SK-N-SH (cell line): ENCODE results near the gene GRK1. TPM values are rescaled to one million over a fixed set of nuclear protein-coding genes. Genes with fewer than 3 reads are reported as not detected.

ENCODE experiments used
- CTCF ChIA-PET: fragments of 300-600, 350-600 bp; formaldehyde crosslinking; extraction: SDS; loops from one replicate; lab custom pipeline; 2021; lab: Yijun Ruan, JAX
- POLR2A ChIA-PET: fragments of 350-600 bp; sonication (Branson Sonifier 250); formaldehyde crosslinking; extraction: SDS; loops from one replicate; lab custom pipeline; 2020; ENCODE audit warnings: antibody characterized with exemption, inconsistent platforms; lab: Yijun Ruan, JAX
- DNase-seq: peaks from one replicate; pipeline ENCODE4 v3.0.0; 2012
- H2AFZ ChIP-seq: fragments of 200-600 bp; sonication (generic); 2 replicates; pipeline ENCODE4 v1.8.1; 2016; ENCODE audit warnings: antibody characterized with exemption, mild to moderate bottlenecking, low read depth
- H3F3A ChIP-seq: fragments of 200-600 bp; sonication (generic); replicated peaks from 2 replicates; pipeline ENCODE3; 2016; ENCODE audit warnings: antibody characterized with exemption, mild to moderate bottlenecking; ENCODE audit not compliant: insufficient read depth
- H3K27ac ChIP-seq, 2 experiments: fragments of 200-500 bp in 1 of 2; fragments of 200-600 bp in 1 of 2; sonication (Bioruptor generic) in 1 of 2; sonication (generic), shearing (Covaris generic) in 1 of 2; 2 replicates each; pipeline versions ENCODE4 v1.5.1 to v1.6.1; 2014 to 2016; ENCODE audit warnings: low read depth in 2 of 2, inconsistent platforms in 1 of 2, low read length in 1 of 2, mild to moderate bottlenecking in 1 of 2, mixed read lengths in 1 of 2
- H3K27me3 ChIP-seq: fragments of 200-600 bp; sonication (generic), shearing (Covaris generic); 2 replicates; pipeline ENCODE4 v1.6.1; 2016; ENCODE audit warnings: mixed run types; ENCODE audit not compliant: insufficient read depth
- H3K36me3 ChIP-seq, 2 experiments: fragments of 200-500 bp in 1 of 2; fragments of 200-600 bp in 1 of 2; sonication (Bioruptor generic) in 1 of 2; sonication (generic) in 1 of 2; replicated peaks in 1 of 2; 2 replicates each; pipeline versions ENCODE3 to v1.5.1; 2014 to 2016; ENCODE audit warnings: low read length in 1 of 2, mild to moderate bottlenecking in 1 of 2; ENCODE audit not compliant: insufficient read depth in 2 of 2, control insufficient read depth in 1 of 2
- H3K4me1 ChIP-seq, 2 experiments: fragments of 200-500 bp in 1 of 2; fragments of 200-600 bp in 1 of 2; sonication (Bioruptor generic) in 1 of 2; sonication (generic), shearing (Covaris generic) in 1 of 2; 2 replicates each; pipeline versions ENCODE4 v1.5.1 to v1.6.1; 2014 to 2016; ENCODE audit warnings: low read depth in 1 of 2, low read length in 1 of 2, mixed run types in 1 of 2; ENCODE audit not compliant: insufficient read depth in 2 of 2, control insufficient read depth in 1 of 2
- H3K4me2 ChIP-seq: fragments of 200-600 bp; sonication (generic), shearing (Covaris generic); 2 replicates; pipeline ENCODE4 v1.6.1; 2017; ENCODE audit warnings: mixed run types
- H3K4me3 ChIP-seq, 2 experiments: fragments of 200-500 bp in 1 of 2; fragments of 200-600 bp in 1 of 2; sonication (Bioruptor generic) in 1 of 2; sonication (generic), shearing (Covaris generic) in 1 of 2; 2 replicates each; pipeline versions ENCODE4 v1.5.1 to v1.8.1; 2014 to 2016; ENCODE audit warnings: low read depth in 2 of 2, inconsistent platforms in 1 of 2, low read length in 1 of 2, mild to moderate bottlenecking in 1 of 2, mixed read lengths in 1 of 2, moderate library complexity in 1 of 2
- H3K79me2 ChIP-seq: fragments of 200-600 bp; sonication (generic); 2 replicates; pipeline ENCODE4 v1.8.1; 2017; ENCODE audit warnings: mild to moderate bottlenecking; ENCODE audit not compliant: insufficient read depth
- H3K9ac ChIP-seq: fragments of 200-600 bp; sonication (generic); 2 replicates; pipeline ENCODE4 v1.6.1; 2017; ENCODE audit warnings: mixed run types
- H3K9me2 ChIP-seq: fragments of 200-600 bp; sonication (generic); 2 replicates; pipeline ENCODE4 v1.6.1; 2017; ENCODE audit warnings: mixed run types
- H3K9me3 ChIP-seq: fragments of 200-600 bp; sonication (generic); 2 replicates; pipeline ENCODE4 v1.6.1; 2017; ENCODE audit warnings: mixed run types, mild to moderate bottlenecking, moderate library complexity
- H4K20me1 ChIP-seq: fragments of 200-600 bp; sonication (generic); 2 replicates; pipeline ENCODE4 v1.6.1; 2017; ENCODE audit warnings: mild to moderate bottlenecking, mixed run types; ENCODE audit not compliant: insufficient read depth
- CTCF ChIP-seq: fragments of 200-600 bp; sonication (generic); IDR thresholded peaks from 2 replicates; pipeline ENCODE4 v1.6.1; 2017; ENCODE audit warnings: antibody characterized with exemption, mild to moderate bottlenecking, moderate library complexity
- EP300 ChIP-seq, 2 experiments: IDR thresholded peaks; 2 replicates each; pipeline versions ENCODE4 v1.4.0 to v1.6.1; 2012; ENCODE audit warnings: borderline replicate concordance in 1 of 2, low read depth in 1 of 2, low read length in 1 of 2
- FOSL2 ChIP-seq: IDR thresholded peaks from 2 replicates; pipeline ENCODE4 v1.4.0; 2012; ENCODE audit warnings: low read depth, mild to moderate bottlenecking, moderate library complexity, borderline replicate concordance
- FOXJ3 ChIP-seq: sonication (generic); formaldehyde crosslinking; IDR thresholded peaks from 2 replicates; pipeline ENCODE4 v1.5.1; 2020; ENCODE audit warnings: mild to moderate bottlenecking, missing genetic modification reagents
- FOXM1 ChIP-seq: IDR thresholded peaks from 2 replicates; pipeline ENCODE4 v1.4.0; 2012; ENCODE audit warnings: low read depth, mild to moderate bottlenecking
- GATA2 ChIP-seq: sonication (generic); formaldehyde crosslinking; IDR thresholded peaks from 2 replicates; pipeline ENCODE4 v1.5.0; 2020; ENCODE audit warnings: mild to moderate bottlenecking, missing genetic modification reagents
- JUND ChIP-seq: IDR thresholded peaks from 2 replicates; pipeline ENCODE4 v1.4.0; 2012
- NFIC ChIP-seq: IDR thresholded peaks from 2 replicates; pipeline ENCODE4 v1.4.0; 2012; ENCODE audit warnings: borderline replicate concordance
- NRF1 ChIP-seq: IDR thresholded peaks from 2 replicates; pipeline ENCODE4 v1.6.1; 2012; ENCODE audit warnings: low read depth, mild to moderate bottlenecking, low read length
- RAD21 ChIP-seq: IDR thresholded peaks from 2 replicates; pipeline ENCODE4 v1.6.1; 2012; ENCODE audit warnings: mild to moderate bottlenecking, low read length
- RCOR1 ChIP-seq: fragments of 150-350 bp; IDR thresholded peaks from 2 replicates; pipeline ENCODE4 v1.6.1; 2017; ENCODE audit warnings: antibody characterized with exemption, low read length
- RFX5 ChIP-seq: IDR thresholded peaks from 2 replicates; pipeline ENCODE4 v1.6.1; 2012; ENCODE audit warnings: mild to moderate bottlenecking, improper control_type of control experiment, low read length
- SMC3 ChIP-seq: IDR thresholded peaks from 2 replicates; pipeline ENCODE4 v1.6.1; 2012; ENCODE audit warnings: low read depth, low read length, improper control_type of control experiment
- TAF1 ChIP-seq: IDR thresholded peaks from 2 replicates; pipeline ENCODE4 v1.6.1; 2012; ENCODE audit warnings: low read depth, mild to moderate bottlenecking, low read length, moderate library complexity, borderline replicate concordance
- TCF12 ChIP-seq: IDR thresholded peaks from 2 replicates; pipeline ENCODE4 v1.4.0; 2012
- TEAD4 ChIP-seq: IDR thresholded peaks from 2 replicates; pipeline ENCODE4 v1.4.0; 2012; ENCODE audit warnings: mild to moderate bottlenecking, borderline replicate concordance; ENCODE audit not compliant: insufficient read depth
- YY1 ChIP-seq: IDR thresholded peaks from 2 replicates; pipeline ENCODE4 v1.4.0; 2012; ENCODE audit warnings: low read depth, mild to moderate bottlenecking
- ZBTB33 ChIP-seq: IDR thresholded peaks from 2 replicates; pipeline ENCODE4 v1.4.0; 2012; ENCODE audit warnings: low read depth, borderline replicate concordance
- WGBS: methylation state at CpG from one replicate; pipeline ENCODE4 v1.1.6; 2017; ENCODE audit warnings: low lambda C conversion rate; 5-methylcytosine and 5-hydroxymethylcytosine counted together
- polyA plus RNA-seq, 3 experiments: library from polyadenylated mRNA; depleted of rRNA; stranded (reverse); fragments of >200 nt; gene quantifications; 2 replicates each; pipeline ENCODE4 v1.2.3, GENCODE V29; 2012

GRK1 gene
- polyA plus RNA-seq, 1 of the 3 experiments (the other 2 are of a cell fraction): 0.12 TPM

DNA sequence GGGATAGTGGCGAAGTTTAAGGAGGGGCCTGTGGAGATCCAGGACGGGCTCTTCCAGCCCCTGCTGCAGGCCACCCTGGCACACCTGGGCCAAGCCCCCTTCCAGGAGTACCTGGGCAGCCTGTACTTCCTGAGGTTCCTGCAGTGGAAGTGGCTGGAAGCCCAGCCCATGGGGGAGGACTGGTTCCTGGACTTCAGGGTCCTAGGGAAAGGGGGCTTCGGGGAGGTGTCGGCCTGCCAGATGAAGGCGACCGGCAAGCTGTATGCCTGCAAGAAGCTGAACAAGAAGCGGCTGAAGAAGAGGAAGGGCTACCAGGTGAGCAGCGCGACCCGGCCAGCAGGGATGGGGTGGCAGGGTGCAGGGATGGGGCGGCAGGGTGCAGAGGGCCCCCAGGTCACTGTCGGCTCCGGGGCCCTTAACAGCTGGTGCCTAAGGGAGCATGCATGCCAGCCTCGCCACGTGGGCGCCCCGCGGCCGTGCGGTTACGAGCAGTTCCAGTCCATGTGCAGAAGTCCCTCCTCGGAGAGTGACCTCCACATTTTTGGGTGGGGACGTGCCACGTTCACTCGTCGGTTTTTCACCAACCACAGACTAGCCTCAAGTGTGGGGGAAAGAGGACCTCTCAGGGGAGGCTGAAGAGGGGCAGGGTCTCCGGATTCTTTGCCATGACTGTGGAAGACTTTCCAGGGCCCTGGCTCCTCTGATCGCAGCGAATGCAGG, 912 bp downstream of the GRK1 start (continued):
- no peak for TF ChIP-seq CTCF
- TF ChIP-seq GATA2 (CRISPR knock-in tag): no peak
- TF ChIP-seq NRF1: no peak

DNA sequence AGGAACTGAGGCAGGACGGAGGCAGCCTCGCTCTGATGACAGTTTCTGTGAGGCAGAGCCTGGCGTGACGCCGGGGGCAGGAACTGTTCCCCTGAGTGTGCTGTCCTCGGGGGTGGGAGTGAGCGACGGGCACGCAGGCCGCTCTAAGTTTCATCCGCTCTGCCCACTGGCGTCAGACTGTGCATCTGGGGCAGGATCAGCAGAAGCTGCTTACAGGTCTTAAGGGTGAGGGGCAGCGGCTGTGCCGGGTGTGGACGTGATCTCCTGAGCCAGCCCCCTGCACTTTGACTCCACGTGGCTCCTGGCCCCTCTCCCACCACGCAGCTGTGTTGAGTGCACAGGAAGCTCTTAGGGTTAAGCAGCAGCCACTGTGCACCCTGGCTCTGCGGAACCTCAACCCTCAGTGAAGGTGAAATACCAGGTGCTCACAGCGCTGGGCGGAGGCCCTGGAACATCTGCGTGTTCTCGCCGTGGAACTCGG, 1.5 kb downstream of the GRK1 start:
- DNase-seq: no peak
- peaks cover 11% of the 10 kb centered on the region for H3F3A ChIP-seq
- no peaks in the 10 kb centered on the region for H3K36me3 ChIP-seq
- no peaks in the 10 kb centered on the region for H3K27me3 ChIP-seq
- no peak overlapping the region for H3K27ac ChIP-seq
- no peaks in the 10 kb centered on the region for H3K79me2 ChIP-seq
- no peaks in the 10 kb centered on the region for H3K9me3 ChIP-seq
- ChIA-PET CTCF (interaction anchor here (1.2 kb wide), 1 partner anchor 56 kb away, joined by 7 read pairs; no protein-coding TSS in a partner anchor), POLR2A (no interaction called here)
- no peak overlapping the region for H3K4me2 ChIP-seq
- no peaks in the 10 kb centered on the region for H3K9me2 ChIP-seq
- no peaks in the 10 kb centered on the region; a peak in 1 of 4 replicates for H3K4me1 ChIP-seq
- H4K20me1 ChIP-seq: no peaks in the 10 kb centered on the region
- WGBS: 78% methylated on average over 10 of the region's 24 CpGs
- no peak overlapping the region for H3K4me3 ChIP-seq
- no peak overlapping the region for H2AFZ ChIP-seq
- TF ChIP-seq RAD21: no peak
- TF ChIP-seq RCOR1: no peak
- no peak for TF ChIP-seq CTCF
- no peak for TF ChIP-seq NRF1
- TF ChIP-seq TCF12: no peak
- no peak for TF ChIP-seq FOSL2
- no peak for TF ChIP-seq TAF1
- TF ChIP-seq GATA2 (CRISPR knock-in tag): no peak
- no peak for TF ChIP-seq NFIC
- no peak for TF ChIP-seq FOXJ3 (CRISPR knock-in tag)
- TF ChIP-seq TEAD4: no peak
- TF ChIP-seq EP300 (IDR thresholded peaks at IDR 0.05; ENCODE audit: borderline replicate concordance in 1 of 2, low read depth in 1 of 2, low read length in 1 of 2): no peak
- TF ChIP-seq RFX5: no peak
- no peak for TF ChIP-seq SMC3
- TF ChIP-seq YY1: no peak
- no peak for TF ChIP-seq ZBTB33
- TF ChIP-seq FOXM1: no peak
- TF ChIP-seq JUND: no peak
- H3K9ac ChIP-seq: no peak overlapping the region
